Activated CD4-positive, alpha-beta T cell treated with anti-CD3 and anti-CD28 coated beads, Interleukin-2, amount 10 ng/mL, durations not matched to agents 7 days and 5 days (primary cell): ENCODE results near the gene UCK2. TPM values are rescaled to one million over a fixed set of nuclear protein-coding genes. Genes with fewer than 3 reads are reported as not detected.
"Not testable (repeated sequence)": the region's sequence is repeated elsewhere in the genome, so short reads cannot be mapped to it uniquely, and the experiment has no call there.

Experiments used
- CTCF ChIA-PET: fragments of 350-600 bp; sonication (Branson Sonifier 250); formaldehyde crosslinking; loops from one replicate; lab custom pipeline; 2021; ENCODE audit warnings: antibody characterized with exemption; lab: Charles Lee
- POLR2A ChIA-PET: fragments of 350-600 bp; sonication (Branson Sonifier 250); formaldehyde crosslinking; loops from one replicate; lab custom pipeline; 2021; ENCODE audit warnings: antibody characterized with exemption; lab: Charles Lee
- DNase-seq: peaks from one replicate; pipeline ENCODE4 v3.0.0-alpha.2; 2020
- H3K27ac Mint-ChIP-seq: one replicate; pipeline ENCODE4 v1.8.0; 2021; ENCODE audit warnings: mild to moderate bottlenecking, moderate library complexity, mixed read lengths
- H3K27me3 Mint-ChIP-seq: one replicate; pipeline ENCODE4 v1.8.0; 2021; ENCODE audit warnings: mixed read lengths
- H3K36me3 Mint-ChIP-seq: one replicate; pipeline ENCODE4 v1.8.0; 2021; ENCODE audit warnings: low read depth, mixed read lengths
- H3K4me1 Mint-ChIP-seq: one replicate; pipeline ENCODE4 v1.8.0; 2021; ENCODE audit warnings: mixed read lengths
- H3K4me3 Mint-ChIP-seq: one replicate; pipeline ENCODE4 v1.8.0; 2021; ENCODE audit warnings: mild to moderate bottlenecking, moderate library complexity, mixed read lengths
- H3K9me3 Mint-ChIP-seq: one replicate; pipeline ENCODE4 v1.8.0; 2021; ENCODE audit warnings: mixed read lengths
- total RNA-seq, 2 experiments: library from RNA; stranded (reverse); gene quantifications; one replicate each; pipeline ENCODE4 v1.2.3, GENCODE V29; 2021

UCK2 gene
- total RNA-seq = 10 to 100 TPM; 22.4 to 23.7 TPM

GRCh38 chr1:165827268-165828102, at the start of gene UCK2:
UCK2 (plus strand) TSS chr1:165827614; CDS start chr1:165827834, 220 bp downstream.
- peak; percentile 51 for DNase-seq
- H3K4me1 Mint-ChIP-seq = peaks cover 25% of the 10 kb centered on the region
- peaks cover 6% of the 10 kb centered on the region for H3K27me3 Mint-ChIP-seq
- H3K36me3 Mint-ChIP-seq = peaks cover 2% of the 10 kb centered on the region
- H3K9me3 Mint-ChIP-seq = no peaks in the 10 kb centered on the region
- H3K27ac Mint-ChIP-seq = peak within 1 kb of the TSS; percentile 87
- POLR2A ChIA-PET = no interaction called here
- CTCF ChIA-PET = interaction anchor here (0.7 to 1.5 kb wide), 3 partner anchors 9 to 61 kb away, joined by 3 to 4 read pairs (median 3); partner anchors contain the start of gene TMCO1
- peak within 1 kb of the TSS; percentile 82 for H3K4me3 Mint-ChIP-seq

- H3K36me3 Mint-ChIP-seq, H3K27ac Mint-ChIP-seq, POLR2A ChIA-PET, H3K4me1 Mint-ChIP-seq, CTCF ChIA-PET, H3K9me3 Mint-ChIP-seq, H3K27me3 Mint-ChIP-seq, DNase-seq, H3K4me3 Mint-ChIP-seq: not testable (repeated sequence)
These were observed 49.2 kb upstream of the UCK2 start for GRCh38 chr1:165778197-165778596.

GRCh38 chr1:165783519-165783918, 43.9 kb upstream of the UCK2 start:
- H3K27me3 Mint-ChIP-seq, H3K4me1 Mint-ChIP-seq, H3K4me3 Mint-ChIP-seq, H3K36me3 Mint-ChIP-seq, POLR2A ChIA-PET, H3K27ac Mint-ChIP-seq, DNase-seq, H3K9me3 Mint-ChIP-seq: not testable (repeated sequence)
- CTCF ChIA-PET = interaction anchor here (2.9 kb wide), 1 partner anchor 10 kb away, joined by 8 read pairs; no protein-coding TSS in a partner anchor

- ChIA-PET POLR2A (no interaction called here), CTCF (no interaction called here)
- no peak overlapping the region for H3K4me3 Mint-ChIP-seq
- H3K27me3 Mint-ChIP-seq = peaks cover 26% of the 10 kb centered on the region
- no peaks in the 10 kb centered on the region for H3K36me3 Mint-ChIP-seq
- DNase-seq = no peak
- no peaks in the 10 kb centered on the region for H3K9me3 Mint-ChIP-seq
- no peak overlapping the region for H3K27ac Mint-ChIP-seq
- H3K4me1 Mint-ChIP-seq = no peaks in the 10 kb centered on the region
These were observed 39.7 kb upstream of the UCK2 start for GRCh38 chr1:165787741-165788140.

GRCh38 chr1:165793951-165794350, 33.5 kb upstream of the UCK2 start:
- no peak for DNase-seq
- ChIA-PET CTCF (interaction anchor here (2.0 kb wide), 1 partner anchor 9 kb away, joined by 8 read pairs; no protein-coding TSS in a partner anchor), POLR2A (no interaction called here)
- no peaks in the 10 kb centered on the region for H3K9me3 Mint-ChIP-seq
- no peaks in the 10 kb centered on the region for H3K4me1 Mint-ChIP-seq
- peaks cover 32% of the 10 kb centered on the region for H3K27me3 Mint-ChIP-seq
- no peaks in the 10 kb centered on the region for H3K36me3 Mint-ChIP-seq
- no peak overlapping the region for H3K27ac Mint-ChIP-seq
- H3K4me3 Mint-ChIP-seq = no peak overlapping the region

- Mint-ChIP-seq H3K36me3 (no peaks in the 10 kb centered on the region), H3K4me1 (no peaks in the 10 kb centered on the region), H3K4me3 (no peak overlapping the region), H3K27ac (no peak overlapping the region), H3K27me3 (peaks cover 33% of the 10 kb centered on the region), H3K9me3 (peaks cover 7% of the 10 kb centered on the region)
- DNase-seq = no peak
- CTCF ChIA-PET = no interaction called here
- POLR2A ChIA-PET = no interaction called here
These were observed 31.5 kb upstream of the UCK2 start for GRCh38 chr1:165795894-165796293.

- ChIA-PET POLR2A (no interaction called here), CTCF (no interaction called here)
- Mint-ChIP-seq H3K27me3 (peaks cover 25% of the 10 kb centered on the region), H3K4me3 (no peak overlapping the region), H3K27ac (no peak overlapping the region), H3K4me1 (no peaks in the 10 kb centered on the region), H3K9me3 (peaks cover 7% of the 10 kb centered on the region), H3K36me3 (no peaks in the 10 kb centered on the region)
- DNase-seq = no peak
These were observed 28.0 kb upstream of the UCK2 start for GRCh38 chr1:165799387-165799786.

- H3K4me1 Mint-ChIP-seq, H3K4me3 Mint-ChIP-seq, H3K36me3 Mint-ChIP-seq: not testable (repeated sequence)
These were observed 22.9 kb upstream of the UCK2 start for GRCh38 chr1:165804513-165804912.

GRCh38 chr1:165807613-165808012, 19.8 kb upstream of the UCK2 start:
- no peak for DNase-seq
- H3K4me1 Mint-ChIP-seq = no peaks in the 10 kb centered on the region
- no peaks in the 10 kb centered on the region for H3K9me3 Mint-ChIP-seq
- H3K4me3 Mint-ChIP-seq = no peak overlapping the region
- H3K27me3 Mint-ChIP-seq = peaks cover 19% of the 10 kb centered on the region
- ChIA-PET POLR2A (no interaction called here), CTCF (no interaction called here)
- H3K36me3 Mint-ChIP-seq = no peaks in the 10 kb centered on the region
- H3K27ac Mint-ChIP-seq = no peak overlapping the region

More at GRCh38 chr1:165804513-165804912, 22.9 kb upstream of the UCK2 start:
- DNase-seq, POLR2A ChIA-PET, H3K9me3 Mint-ChIP-seq, CTCF ChIA-PET, H3K27ac Mint-ChIP-seq: not testable (repeated sequence)
- peaks cover 25% of the 10 kb centered on the region for H3K27me3 Mint-ChIP-seq

- H3K9me3 Mint-ChIP-seq = no peaks in the 10 kb centered on the region
- no peak overlapping the region for H3K4me3 Mint-ChIP-seq
- H3K27ac Mint-ChIP-seq = no peak overlapping the region
- H3K4me1 Mint-ChIP-seq = no peaks in the 10 kb centered on the region
- no peaks in the 10 kb centered on the region for H3K36me3 Mint-ChIP-seq
- ChIA-PET CTCF (no interaction called here), POLR2A (no interaction called here)
- H3K27me3 Mint-ChIP-seq = peaks cover 3% of the 10 kb centered on the region
- no peak for DNase-seq
These were observed 11.7 kb upstream of the UCK2 start for GRCh38 chr1:165815725-165816124.

GRCh38 chr1:165816157-165816556, 11.3 kb upstream of the UCK2 start:
- DNase-seq = no peak
- H3K4me3 Mint-ChIP-seq = no peak overlapping the region
- no peaks in the 10 kb centered on the region for H3K9me3 Mint-ChIP-seq
- H3K27me3 Mint-ChIP-seq = peaks cover 3% of the 10 kb centered on the region
- no peaks in the 10 kb centered on the region for H3K36me3 Mint-ChIP-seq
- POLR2A ChIA-PET = no interaction called here
- no peak overlapping the region for H3K27ac Mint-ChIP-seq
- CTCF ChIA-PET = no interaction called here
- H3K4me1 Mint-ChIP-seq = no peaks in the 10 kb centered on the region

GRCh38 chr1:165816826-165817497, 10.5 kb upstream of the UCK2 start:
- ChIA-PET CTCF (no interaction called here), POLR2A (no interaction called here)
- no peak for DNase-seq
- no peaks in the 10 kb centered on the region for H3K36me3 Mint-ChIP-seq
- H3K4me1 Mint-ChIP-seq = no peaks in the 10 kb centered on the region
- no peak overlapping the region for H3K27ac Mint-ChIP-seq
- H3K9me3 Mint-ChIP-seq = no peaks in the 10 kb centered on the region
- peaks cover 3% of the 10 kb centered on the region for H3K27me3 Mint-ChIP-seq
- no peak overlapping the region for H3K4me3 Mint-ChIP-seq

- H3K4me3 Mint-ChIP-seq = no peak overlapping the region
- no peak for DNase-seq
- peaks cover 12% of the 10 kb centered on the region for H3K4me1 Mint-ChIP-seq
- H3K9me3 Mint-ChIP-seq = no peaks in the 10 kb centered on the region
- no peak overlapping the region for H3K27ac Mint-ChIP-seq
- H3K27me3 Mint-ChIP-seq = peaks cover 7% of the 10 kb centered on the region
- ChIA-PET CTCF (interaction anchor here (0.6 to 0.7 kb wide), 2 partner anchors 431 to 925 kb away, joined by 3 read pairs; no protein-coding TSS in a partner anchor), POLR2A (no interaction called here)
- no peaks in the 10 kb centered on the region for H3K36me3 Mint-ChIP-seq
These were observed 3.7 kb upstream of the UCK2 start for GRCh38 chr1:165823552-165824268.
